Stimulated activated CD4-positive, alpha-beta T cell treated with anti-CD3 and anti-CD28 coated beads, Interleukin-4, amount 100 ng/mL, for 48 hours (primary cell): ENCODE measurements around the gene CD200R1L.
"Not testable (repeated sequence)": the region's sequence is repeated elsewhere in the genome, so short reads cannot be mapped to it uniquely, and the experiment has no call there.

ENCODE experiments used
- DNase-seq, 2 donors: peaks; one replicate each; pipeline ENCODE4 v3.0.0-alpha.2; 2020; ENCODE audit warnings: low read depth in 2 of 2

Gene CD200R1L, protein sequence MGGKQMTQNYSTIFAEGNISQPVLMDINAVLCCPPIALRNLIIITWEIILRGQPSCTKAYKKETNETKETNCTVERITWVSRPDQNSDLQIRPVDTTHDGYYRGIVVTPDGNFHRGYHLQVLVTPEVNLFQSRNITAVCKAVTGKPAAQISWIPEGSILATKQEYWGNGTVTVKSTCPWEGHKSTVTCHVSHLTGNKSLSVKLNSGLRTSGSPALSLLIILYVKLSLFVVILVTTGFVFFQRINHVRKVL

DNA sequence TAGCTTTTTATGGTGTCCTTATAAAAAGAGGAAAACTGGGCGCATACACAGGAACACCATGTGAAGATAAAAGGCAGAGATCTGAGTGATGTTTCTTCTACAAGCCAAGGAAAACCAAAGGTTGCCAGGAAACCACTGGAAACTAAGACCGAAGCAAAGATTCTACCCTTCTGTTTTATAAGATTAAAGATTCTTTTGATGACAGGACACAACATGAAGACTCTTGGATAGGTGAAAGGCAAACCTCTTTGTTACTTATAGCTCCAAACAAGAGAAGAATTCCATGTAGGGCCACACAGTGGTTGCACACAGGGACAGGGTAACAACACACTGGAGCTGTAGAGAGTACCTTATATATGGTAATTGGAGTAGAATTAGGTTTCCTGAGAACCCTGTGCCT, at the start of gene CD200R1L:
TSS of gene CD200R1L (minus strand) at position 101 of the 400 bp plus-strand sequence. CDS start 17,497 bp downstream, outside the sequence.
- no peak for DNase-seq

DNA sequence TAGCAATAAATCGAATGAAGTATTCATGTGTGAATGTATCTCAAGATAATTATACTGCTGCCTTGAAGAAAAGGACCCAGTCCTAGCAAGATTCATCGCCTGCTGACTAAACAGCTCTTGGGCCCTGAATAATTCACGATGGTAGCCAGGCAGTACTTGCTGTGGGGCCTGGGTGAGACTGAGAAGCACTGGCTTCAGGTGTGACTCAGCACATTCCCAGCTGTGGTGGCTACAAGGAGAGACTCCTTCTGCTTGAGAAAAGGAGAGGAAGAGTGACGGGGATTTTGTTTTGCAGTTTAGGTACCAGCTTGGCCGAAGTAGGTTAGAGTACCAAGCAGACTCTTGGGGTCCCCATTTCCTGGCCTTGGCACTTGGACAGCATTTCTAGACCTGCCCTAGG, 47.6 kb upstream of the CD200R1L start:
- DNase-seq = no peak

DNA sequence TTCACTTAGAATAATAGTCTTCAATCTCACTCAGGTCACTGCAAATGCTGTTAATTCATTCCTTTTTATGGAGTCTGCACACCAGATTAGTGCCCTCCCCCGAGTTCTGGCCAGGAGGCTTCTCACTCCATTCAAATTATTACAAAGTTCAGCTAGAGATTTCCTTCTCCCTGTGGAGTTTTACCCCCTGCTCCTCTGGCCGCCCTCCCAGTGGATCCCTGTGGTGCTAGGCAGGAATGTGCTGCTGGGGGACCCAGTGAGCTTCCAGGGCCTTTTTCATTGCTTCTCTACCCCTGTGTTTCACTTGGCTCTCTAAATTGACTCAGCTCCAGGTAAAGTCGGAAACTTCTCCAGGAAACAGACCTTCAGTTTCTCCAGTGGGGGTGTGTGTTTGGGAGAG, 42.7 kb upstream of the CD200R1L start:
- DNase-seq = no peak

DNA sequence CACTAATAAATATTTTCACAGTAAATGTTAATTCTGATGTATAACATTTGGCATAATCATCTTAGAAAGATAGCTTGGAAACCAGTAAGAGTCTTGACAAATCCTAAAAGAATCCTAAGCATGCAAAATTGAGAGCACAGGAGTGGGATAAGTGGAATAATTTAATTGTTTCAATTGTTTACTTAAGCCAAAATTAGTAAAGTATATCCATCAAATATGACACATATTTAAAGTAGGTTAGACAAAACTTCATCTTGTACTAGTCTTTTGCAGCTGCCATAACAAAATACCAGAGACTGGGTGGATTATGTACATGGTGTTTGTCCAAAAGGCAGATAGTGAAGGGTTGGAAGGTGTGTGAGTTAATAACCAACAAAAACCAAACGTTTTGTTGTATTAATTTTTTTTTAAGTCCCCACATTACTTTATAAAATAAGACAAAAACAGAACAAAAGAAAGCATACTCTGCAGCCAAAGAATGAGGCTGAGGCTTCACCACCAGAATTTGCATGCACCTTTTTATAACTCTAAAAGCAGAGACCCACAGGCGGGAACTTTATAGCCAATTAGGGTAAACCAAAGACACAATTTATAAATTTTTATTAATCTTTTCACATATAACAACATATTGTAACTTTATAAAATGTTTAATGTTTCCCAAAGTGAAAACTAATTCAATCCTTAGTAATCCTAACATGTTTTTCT, 41.9 kb upstream of the CD200R1L start:
- no peak for DNase-seq

DNA sequence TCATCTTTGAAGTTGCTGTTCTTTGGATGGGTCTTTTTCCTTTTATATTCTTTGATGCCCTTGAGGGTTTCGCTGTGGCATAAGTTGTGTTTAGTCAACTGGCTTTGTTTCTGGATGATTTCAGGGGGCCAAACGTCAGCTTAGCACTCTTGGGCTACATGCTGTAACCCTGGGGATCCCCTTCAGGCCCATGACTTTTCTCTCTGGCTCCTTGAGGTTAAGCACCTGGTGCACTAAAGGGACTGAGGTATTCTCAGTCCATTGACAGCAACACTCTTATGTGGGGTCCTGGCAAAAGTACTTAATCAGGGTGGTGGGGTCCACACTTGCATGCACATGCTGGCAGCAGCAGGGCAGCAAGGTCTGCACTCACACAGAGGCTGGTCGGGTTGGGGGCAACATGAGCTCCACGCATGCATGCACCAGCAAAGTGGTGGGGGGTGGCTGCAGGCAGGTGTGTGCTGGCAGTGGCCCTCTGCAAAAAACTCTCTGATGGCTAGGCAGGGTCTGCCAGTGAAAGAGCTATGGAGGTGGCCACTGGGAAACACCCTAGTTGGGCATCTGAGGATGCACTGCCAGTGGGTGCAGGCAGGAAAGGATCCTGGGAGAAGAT, 38.1 kb upstream of the CD200R1L start:
- no peak for DNase-seq

DNA sequence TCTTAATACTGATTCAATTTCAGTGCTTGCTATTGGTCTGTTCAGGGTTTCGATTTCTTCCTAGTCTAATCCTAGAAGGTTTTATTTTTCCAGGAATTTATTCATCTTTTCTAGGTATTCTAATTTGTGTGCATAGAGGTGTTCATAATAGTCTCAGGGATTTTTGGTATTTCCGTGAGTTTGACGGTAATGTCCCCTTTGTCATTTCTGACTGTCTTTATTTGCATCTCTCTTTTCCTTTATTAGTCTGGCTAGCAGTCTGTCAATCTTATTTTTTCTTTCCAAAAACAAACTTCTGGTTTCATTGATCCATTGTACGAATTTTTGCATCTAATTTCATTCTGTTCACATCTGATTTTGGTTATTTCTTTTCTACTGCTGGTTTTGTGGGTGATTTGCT, 35.2 kb upstream of the CD200R1L start:
- no peak for DNase-seq

DNA sequence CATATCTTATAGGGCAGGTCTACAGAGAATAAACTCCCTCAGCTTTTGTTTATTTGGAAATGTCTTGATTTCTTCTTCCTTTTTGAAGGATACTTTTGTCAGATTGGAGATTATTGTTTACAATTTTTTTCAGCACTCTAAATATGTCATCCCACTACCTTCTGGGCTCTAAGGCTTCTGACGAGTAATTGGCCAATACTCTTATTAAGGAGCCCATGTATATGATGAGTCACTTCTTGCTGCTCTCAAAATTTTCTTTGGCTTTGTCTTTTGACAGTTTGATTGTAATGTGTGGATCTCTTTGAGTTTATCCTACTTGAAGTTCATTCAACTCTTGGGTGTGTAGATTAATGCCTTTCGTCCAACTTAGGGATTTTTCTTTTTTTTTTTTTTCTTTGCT, 28.9 kb upstream of the CD200R1L start:
- DNase-seq = no peak

DNA sequence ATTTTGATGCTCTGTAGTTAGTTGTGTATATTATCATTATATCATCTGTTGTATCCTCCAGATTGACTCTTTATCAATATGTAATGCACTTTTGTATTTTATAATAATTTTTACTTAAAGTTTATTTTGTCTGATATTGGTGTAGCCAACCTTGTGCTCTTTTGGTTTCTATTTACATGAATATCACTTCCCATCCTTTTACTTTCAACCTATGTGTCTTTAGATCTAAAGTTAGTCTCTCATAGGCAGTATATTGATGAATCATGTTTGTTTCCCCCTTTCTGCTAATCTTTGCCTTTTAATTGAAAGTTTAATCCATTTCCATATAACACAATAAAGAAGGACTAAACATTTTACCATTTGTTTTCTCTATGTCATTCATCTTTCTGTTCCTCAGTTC, 28.1 kb upstream of the CD200R1L start:
- no peak for DNase-seq

DNA sequence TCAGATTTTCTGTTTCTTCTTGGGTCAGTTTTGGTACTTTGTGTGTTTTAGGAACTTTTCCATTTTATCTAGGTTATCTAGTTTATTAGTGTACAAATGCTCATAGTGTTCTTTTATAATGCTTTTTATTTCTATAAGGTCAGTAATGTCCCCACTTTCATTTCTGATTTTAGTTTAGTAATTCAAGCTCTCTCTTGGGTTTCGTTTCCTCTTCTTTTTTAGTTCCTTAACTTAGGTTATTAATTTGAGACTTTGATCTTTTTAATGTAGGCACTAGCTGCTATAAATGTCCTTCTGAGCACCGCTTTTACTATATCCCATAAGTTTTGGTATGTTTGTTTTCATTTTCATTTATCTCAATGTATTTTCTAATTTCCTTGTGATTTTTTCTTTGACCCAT, 27.0 kb upstream of the CD200R1L start:
- no peak for DNase-seq

DNA sequence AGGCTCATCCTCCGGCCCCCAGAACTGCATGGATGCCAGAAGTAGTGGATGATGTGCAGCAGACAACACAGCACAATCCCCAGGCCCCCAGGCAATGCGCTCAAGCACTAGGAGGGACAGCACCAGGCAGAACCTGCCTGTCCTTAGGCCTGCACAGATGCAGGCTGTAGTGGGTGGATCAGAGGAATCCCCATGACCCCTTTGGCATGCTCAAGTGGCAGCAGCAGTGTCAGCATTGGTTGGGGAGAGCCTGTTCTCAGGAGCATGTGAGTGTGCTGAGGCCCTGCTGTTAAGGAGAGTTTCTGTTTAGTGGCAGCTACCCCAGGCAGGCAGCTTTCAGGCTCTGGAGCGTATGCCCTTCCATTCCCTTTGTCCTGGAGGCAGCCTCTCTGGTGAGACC, 25.1 kb upstream of the CD200R1L start:
- DNase-seq = no peak

DNA sequence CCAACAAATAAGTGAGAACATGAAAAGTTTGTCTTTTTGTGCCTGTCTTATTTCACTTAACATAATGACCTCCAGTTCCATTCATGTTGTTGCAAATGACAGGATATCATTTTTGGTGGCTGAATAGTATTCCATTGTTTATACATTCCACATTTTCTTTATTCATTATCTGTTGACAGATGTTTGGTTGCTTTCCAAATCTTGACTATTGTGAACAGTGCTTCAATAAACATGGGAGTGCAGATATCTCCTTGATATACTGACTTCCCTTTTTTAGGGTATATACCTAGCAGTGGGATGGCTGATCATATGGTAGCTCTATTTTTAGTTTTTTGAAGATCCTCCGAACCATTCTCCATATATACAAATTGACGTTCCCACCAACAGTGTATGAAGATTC, 19.1 kb upstream of the CD200R1L start:
- no peak for DNase-seq

DNA sequence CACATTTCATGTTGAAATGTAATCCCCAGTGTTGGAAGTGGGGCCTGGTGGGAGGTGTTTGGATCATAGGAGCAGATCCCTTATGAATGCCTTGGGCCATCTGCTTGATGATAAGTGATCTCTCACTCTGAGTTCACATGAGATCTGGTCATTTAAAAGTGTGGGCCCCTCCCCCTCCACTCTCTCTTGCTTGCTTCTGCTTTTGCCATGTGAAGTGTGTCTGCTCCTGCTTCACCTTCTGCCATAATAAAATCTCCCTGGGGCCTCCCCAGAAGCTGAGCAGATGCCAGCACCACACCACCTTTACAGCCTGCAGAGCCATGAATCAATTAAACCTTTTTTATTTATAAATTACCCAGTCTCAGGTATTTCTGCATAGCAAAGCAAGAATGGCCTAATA, 14.2 kb upstream of the CD200R1L start:
- DNase-seq = no peak

DNA sequence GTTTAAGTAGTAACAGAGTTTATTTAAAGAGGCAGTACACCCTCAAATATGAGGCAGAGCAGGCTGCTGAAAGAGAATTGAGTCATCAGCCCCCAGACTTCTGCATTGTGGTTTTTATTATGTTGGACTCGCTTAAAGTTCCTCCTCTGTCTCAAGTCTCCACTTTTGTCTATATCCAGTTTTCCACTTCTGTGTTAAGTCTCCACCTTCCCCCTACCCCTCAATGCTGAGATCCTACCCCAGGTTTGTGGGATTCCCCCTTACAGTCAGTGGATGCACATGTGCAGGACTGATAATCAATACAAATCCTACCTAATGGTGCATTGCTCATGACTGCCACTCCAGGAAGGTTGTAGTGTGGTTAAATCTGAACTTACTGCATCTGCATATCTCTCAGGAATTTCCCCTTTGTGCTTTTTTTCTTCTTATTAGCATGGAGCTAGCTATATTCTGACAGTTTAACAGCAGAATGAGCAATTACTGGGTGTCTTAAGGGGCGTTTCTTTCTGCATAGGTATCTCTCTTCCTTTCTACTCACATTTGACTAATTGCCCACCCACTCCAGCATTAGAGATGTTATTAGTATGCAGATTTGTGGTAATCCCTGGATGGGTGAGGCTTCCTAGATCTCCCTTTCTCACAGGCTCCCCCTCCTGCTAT, 11.9 kb upstream of the CD200R1L start:
- no peak for DNase-seq

DNA sequence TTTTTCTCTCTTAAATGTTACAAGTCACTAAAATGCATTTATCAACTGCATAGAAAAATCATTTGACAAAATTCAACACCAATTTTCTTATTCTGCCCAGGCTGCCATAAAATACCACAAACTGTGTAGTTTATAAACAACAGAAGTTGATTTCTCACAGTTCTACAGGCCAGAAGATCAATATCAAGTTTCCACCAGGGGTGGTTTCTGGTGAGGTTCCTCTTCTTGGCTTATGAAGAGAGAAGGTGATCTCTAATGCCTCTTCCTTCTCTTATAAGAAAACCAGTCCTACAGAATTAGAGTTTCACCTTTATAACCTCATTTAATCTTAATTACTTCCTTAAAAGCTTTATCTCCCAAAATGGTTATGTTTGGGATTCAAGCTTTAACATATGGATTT, 10.9 kb upstream of the CD200R1L start:
- DNase-seq = no peak

DNA sequence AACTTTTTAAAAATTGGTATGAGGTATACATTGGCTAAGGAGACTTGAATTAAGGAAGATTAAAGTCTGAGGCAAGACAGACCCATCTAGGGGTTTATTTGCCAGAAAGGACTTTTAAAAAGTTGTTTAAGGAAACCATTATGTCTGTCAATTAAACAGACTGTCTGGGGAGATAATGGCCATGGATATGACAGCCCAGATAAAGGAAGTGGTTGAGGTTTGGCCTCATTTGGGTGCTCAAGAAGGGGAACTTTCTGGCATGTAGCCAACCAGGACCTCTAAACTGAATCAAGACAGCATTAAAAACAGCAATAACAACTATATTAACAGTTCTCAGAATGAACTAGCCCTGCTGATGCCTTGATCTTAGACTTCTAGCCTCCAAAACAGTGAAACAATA, 9.9 kb upstream of the CD200R1L start:
- DNase-seq = no peak

DNA sequence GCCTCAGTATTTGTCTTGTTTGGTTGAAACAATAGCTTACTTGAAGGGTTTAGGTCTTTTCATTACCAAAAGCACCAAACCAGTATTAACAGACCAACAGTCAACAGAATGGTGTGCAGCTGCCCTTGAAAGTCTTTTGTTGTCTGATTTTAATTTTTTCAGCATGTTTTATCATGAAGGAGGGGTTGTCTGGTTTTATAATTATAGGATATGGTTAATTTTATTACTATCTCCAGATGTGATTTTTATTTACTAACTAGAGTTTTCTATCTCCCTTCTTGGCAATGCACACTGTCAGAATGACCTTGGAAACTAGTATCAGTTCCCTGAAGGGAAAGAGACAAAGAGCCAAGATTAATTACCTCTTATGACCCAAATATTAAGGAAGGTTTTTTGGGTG, 9.2 kb upstream of the CD200R1L start:
- DNase-seq = no peak

DNA sequence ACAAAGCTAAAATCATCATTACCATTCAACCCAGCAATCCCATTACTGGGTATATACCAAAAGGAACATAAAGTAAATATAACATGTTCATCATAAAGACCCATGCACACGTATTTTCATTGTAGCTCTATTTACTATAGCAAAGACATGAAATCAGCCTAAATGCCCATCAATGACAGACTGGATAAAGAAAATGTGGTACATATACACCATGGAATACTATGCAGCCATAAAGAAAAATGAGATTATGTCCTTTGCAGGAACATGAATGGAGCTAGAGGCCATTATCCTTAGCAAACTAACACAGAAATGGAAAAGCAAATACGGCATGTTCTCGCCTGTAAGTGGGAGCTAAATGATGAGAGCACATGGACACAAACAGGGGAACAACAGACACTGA, 8.4 kb upstream of the CD200R1L start:
- not testable (repeated sequence) for DNase-seq

DNA sequence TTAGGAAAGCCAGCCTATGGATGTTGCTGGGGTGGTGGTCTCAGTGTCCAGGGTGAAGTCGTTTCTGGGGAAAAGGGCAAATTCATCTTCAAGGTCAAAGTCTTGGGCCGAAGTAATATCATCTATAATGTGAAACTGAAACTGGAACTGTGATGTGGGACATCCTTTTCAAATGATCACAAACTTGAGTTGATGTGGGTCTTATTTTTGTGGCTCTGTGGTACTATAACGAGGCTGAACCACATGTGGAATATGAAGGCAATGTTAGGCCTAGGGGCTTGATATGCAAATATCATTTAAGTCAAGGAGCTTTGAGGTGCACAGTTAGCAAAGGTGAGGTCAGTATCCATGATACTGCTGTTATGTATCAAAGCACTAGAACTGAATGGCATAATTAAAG, 1.5 kb upstream of the CD200R1L start:
- no peak for DNase-seq

DNA sequence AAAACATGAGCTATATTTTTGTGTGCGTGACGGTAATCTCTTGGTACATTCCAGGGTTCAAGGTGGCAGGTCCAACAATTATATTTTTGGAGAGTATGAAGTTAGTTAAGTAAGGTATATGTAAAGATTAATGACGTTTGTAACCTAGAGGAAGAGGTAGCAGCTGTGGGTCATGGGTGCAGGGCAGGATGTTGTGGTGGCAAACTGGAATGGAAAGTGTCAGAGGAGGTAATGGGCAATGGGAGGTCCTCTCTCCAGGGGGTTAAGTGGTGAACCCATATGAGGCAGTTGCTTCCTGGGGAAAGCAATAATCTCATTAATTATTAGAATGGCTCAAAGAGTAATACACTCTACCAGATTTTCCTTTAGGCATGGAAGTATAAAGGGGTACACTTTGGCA, 1.0 kb upstream of the CD200R1L start:
- DNase-seq = no peak

DNA sequence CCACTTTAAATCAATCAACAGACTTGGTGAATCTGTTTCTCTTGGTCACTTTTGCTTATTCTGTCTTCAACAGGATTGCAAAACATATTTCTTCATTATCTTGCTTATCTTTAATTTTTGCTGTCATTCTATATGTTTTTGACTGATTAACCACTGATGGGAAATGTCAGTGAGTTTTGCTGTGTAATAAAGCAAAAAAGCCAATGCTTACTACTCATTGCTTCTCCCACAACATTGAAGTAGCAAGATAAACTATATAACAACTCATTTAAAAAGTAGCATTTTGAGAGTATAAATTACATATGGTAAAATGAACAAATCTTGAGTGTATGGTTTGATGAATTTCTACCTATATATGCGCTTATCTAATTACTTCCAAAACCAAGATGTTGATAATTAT, 892 bp downstream of the CD200R1L start:
- DNase-seq = no peak

DNA sequence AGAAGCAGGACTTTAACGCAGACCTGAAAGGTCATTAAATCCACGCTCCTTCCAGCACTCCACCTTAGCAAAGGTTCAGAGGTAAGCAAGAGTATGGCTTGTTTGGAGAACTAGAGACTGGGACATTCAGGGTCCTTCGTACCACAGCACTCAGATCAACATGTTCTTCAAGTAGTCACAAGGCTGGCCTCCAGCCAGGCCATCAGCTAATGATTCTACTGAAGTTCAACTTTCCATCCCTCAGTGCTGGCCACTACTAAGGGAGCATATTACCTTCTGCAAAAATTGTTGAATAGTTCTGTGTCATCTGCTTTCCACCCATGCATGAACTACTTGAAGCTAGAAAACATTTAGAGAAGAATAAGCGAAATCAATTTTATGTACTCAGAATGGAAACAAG, 17.6 kb downstream of the CD200R1L start:
- no peak for DNase-seq
